ENCODE results near the gene KCNQ1OT1.

GRCh38 chr11:2701230-2701629 is 1.4 kb upstream of the KCNQ1OT1 start:
- TF ChIP-seq, protein P1, sequence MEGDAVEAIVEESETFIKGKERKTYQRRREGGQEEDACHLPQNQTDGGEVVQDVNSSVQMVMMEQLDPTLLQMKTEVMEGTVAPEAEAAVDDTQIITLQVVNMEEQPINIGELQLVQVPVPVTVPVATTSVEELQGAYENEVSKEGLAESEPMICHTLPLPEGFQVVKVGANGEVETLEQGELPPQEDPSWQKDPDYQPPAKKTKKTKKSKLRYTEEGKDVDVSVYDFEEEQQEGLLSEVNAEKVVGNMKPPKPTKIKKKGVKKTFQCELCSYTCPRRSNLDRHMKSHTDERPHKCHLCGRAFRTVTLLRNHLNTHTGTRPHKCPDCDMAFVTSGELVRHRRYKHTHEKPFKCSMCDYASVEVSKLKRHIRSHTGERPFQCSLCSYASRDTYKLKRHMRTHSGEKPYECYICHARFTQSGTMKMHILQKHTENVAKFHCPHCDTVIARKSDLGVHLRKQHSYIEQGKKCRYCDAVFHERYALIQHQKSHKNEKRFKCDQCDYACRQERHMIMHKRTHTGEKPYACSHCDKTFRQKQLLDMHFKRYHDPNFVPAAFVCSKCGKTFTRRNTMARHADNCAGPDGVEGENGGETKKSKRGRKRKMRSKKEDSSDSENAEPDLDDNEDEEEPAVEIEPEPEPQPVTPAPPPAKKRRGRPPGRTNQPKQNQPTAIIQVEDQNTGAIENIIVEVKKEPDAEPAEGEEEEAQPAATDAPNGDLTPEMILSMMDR (IDR thresholded peaks at IDR 0.05), result no peak
- no peak for TF ChIP-seq POLR2AphosphoS5 (IDR thresholded peaks at IDR 0.05)
